Natural killer cell (primary cell): ENCODE results near the gene JAZF1. TPM values are rescaled to one million over a fixed set of nuclear protein-coding genes. Genes with fewer than 3 reads are reported as not detected.

Source experiments
- ATAC-seq, 3 donors: fragments of 150-1000 bp in 2 of 3; fragments of 200-7000 bp in 1 of 3; cut with Tn5 transposase; 1 replicate in 1 of 3; 2 replicates in 2 of 3; pipeline ENCODE4 v1.10.0; 2021; ENCODE audit warnings: mild to moderate bottlenecking in 2 of 3, moderate library complexity in 2 of 3
- DNase-seq, 2 donors: peaks; one replicate each; pipeline versions ENCODE4 v3.0.0 to v3.0.0-alpha.2; 2013 to 2021; ENCODE audit warnings: mixed read lengths in 1 of 2
- H3K27ac ChIP-seq: one replicate; pipeline ENCODE4 v1.5.1; 2013; ENCODE audit warnings: mild to moderate bottlenecking, low read length
- H3K27me3 ChIP-seq: one replicate; pipeline ENCODE4 v1.6.1; 2013; ENCODE audit warnings: low read length; ENCODE audit not compliant: control insufficient read depth, insufficient read depth
- H3K36me3 ChIP-seq: one replicate; pipeline ENCODE4 v1.6.1; 2013; ENCODE audit warnings: low read length; ENCODE audit not compliant: control insufficient read depth, insufficient read depth
- H3K4me1 ChIP-seq: one replicate; pipeline ENCODE4 v1.6.1; 2013; ENCODE audit warnings: low read length; ENCODE audit not compliant: control insufficient read depth, insufficient read depth
- H3K4me3 ChIP-seq: one replicate; pipeline ENCODE4 v1.5.1; 2013; ENCODE audit warnings: low read length
- H3K9me3 ChIP-seq: one replicate; pipeline ENCODE4 v1.6.1; 2013; ENCODE audit warnings: low read length; ENCODE audit not compliant: control insufficient read depth, insufficient read depth
- H3K27ac Mint-ChIP-seq, 2 donors: one replicate each; pipeline ENCODE4 v1.8.0; 2022; ENCODE audit warnings: mild to moderate bottlenecking in 2 of 2, mixed read lengths in 2 of 2, moderate library complexity in 1 of 2
- H3K27me3 Mint-ChIP-seq, 2 donors: one replicate each; pipeline ENCODE4 v1.8.0; 2022; ENCODE audit warnings: low read depth in 2 of 2, mixed read lengths in 2 of 2
- H3K36me3 Mint-ChIP-seq: one replicate; pipeline ENCODE4 v1.8.0; 2022; ENCODE audit warnings: mixed read lengths
- H3K4me1 Mint-ChIP-seq, 2 donors: one replicate each; pipeline ENCODE4 v1.8.0; 2022; ENCODE audit warnings: mixed read lengths in 2 of 2
- H3K4me3 Mint-ChIP-seq: one replicate; pipeline ENCODE4 v1.8.0; 2022; ENCODE audit warnings: mild to moderate bottlenecking, moderate library complexity, mixed read lengths
- H3K9me3 Mint-ChIP-seq, 2 donors: one replicate each; pipeline ENCODE4 v1.8.0; 2022; ENCODE audit warnings: mixed read lengths in 2 of 2
- WGBS: methylation state at CpG from one replicate; pipeline ENCODE4 v1.1.7; 2013; ENCODE audit warnings: missing lambda C conversion rate; ENCODE audit not compliant: insufficient coverage; 5-methylcytosine and 5-hydroxymethylcytosine counted together
- intact Hi-C: fragments of 100-400 bp; cut with micrococcal nuclease; formaldehyde crosslinking; loops from one replicate; pipeline ENCODE4 v1.14.2; 2022
- total RNA-seq, 4 donors: library from RNA; stranded (reverse); fragments of 120-200 nt in 1 of 4; gene quantifications; one replicate each; pipeline versions ENCODE4 v1.2.3 to v1.2.4, GENCODE V29; 2013 to 2022
- TF ChIP-seq, protein P1 (sequence below): fragments of 200-600 bp; IDR thresholded peaks from one replicate; pipeline ENCODE4 v1.8.0; 2022; ENCODE audit warnings: antibody characterized with exemption

Gene JAZF1
- total RNA-seq, 3 donors from 2014 or later (not counting 1 experiment from before 2014, with no cell fraction given) = 82.5 to 89.7 (median 87.6) TPM

DNA sequence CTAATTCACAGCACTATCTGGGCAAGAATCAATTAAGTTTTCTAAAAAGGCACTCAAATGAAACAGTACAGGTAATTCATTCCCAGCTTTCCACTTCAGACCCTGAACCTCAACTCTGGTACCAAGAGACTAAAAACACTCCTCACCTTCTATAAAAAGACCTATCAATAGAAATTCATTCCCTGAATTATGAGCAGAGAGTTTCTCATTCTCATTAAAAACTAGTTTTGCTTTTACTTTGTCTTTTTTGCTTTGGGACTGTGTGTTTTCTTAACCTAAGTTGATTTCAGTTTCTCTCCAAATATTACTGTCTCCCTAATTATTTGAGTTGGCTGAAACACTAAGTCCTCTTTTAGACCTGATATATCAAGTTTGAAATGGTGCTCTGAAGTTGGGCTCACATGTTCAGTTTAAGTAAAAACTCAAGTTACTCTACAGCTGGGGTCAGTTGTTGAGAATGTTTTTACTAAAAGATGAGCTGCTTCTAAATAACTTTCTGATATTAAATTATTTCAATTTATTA is 189.5 kb downstream of the JAZF1 start:
- no peaks in the 10 kb centered on the region for H3K9me3 ChIP-seq
- no peaks in the 10 kb centered on the region for H3K27me3 Mint-ChIP-seq
- H3K27me3 ChIP-seq = no peaks in the 10 kb centered on the region
- H3K4me3 ChIP-seq = no peak overlapping the region
- H3K4me3 Mint-ChIP-seq = no peak overlapping the region
- ATAC-seq (no peak), DNase-seq (no peak)
- H3K36me3 ChIP-seq = no peaks in the 10 kb centered on the region
- peaks cover 51 to 55% of the 10 kb centered on the region in 2 donors for H3K4me1 Mint-ChIP-seq
- intact Hi-C loops = no loop called here
- no peaks in the 10 kb centered on the region for H3K9me3 Mint-ChIP-seq
- H3K36me3 Mint-ChIP-seq = no peaks in the 10 kb centered on the region
- TF ChIP-seq, protein P1, sequence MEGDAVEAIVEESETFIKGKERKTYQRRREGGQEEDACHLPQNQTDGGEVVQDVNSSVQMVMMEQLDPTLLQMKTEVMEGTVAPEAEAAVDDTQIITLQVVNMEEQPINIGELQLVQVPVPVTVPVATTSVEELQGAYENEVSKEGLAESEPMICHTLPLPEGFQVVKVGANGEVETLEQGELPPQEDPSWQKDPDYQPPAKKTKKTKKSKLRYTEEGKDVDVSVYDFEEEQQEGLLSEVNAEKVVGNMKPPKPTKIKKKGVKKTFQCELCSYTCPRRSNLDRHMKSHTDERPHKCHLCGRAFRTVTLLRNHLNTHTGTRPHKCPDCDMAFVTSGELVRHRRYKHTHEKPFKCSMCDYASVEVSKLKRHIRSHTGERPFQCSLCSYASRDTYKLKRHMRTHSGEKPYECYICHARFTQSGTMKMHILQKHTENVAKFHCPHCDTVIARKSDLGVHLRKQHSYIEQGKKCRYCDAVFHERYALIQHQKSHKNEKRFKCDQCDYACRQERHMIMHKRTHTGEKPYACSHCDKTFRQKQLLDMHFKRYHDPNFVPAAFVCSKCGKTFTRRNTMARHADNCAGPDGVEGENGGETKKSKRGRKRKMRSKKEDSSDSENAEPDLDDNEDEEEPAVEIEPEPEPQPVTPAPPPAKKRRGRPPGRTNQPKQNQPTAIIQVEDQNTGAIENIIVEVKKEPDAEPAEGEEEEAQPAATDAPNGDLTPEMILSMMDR = no peak
- H3K27ac Mint-ChIP-seq = peak overlapping the region; percentile 61 to 80
- H3K4me1 ChIP-seq = peaks cover 8% of the 10 kb centered on the region
- H3K27ac ChIP-seq = no peak overlapping the region

DNA sequence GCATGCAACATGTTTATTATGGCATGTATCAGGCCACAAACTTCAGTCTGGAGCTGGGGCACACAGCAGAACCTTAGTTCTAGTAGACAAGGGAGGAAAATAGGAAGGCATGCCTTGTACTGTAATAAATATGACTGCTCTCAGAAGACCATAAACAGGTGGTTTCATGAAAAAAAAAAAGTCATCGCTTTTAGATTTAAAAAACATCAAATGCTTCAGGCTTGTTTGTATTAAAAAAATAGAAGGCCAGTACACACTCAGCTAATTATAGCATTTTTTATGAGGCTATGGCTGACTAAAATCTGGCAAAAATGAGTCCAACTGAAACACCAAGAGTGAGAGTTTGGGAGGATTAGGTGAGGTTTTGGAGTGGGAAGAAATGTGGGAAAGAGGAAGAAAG is 204.1 kb downstream of the JAZF1 start:
- Mint-ChIP-seq H3K27ac (peak overlapping the region; percentile 56 to 73), H3K4me3 (no peak overlapping the region), H3K27me3 (no peaks in the 10 kb centered on the region), H3K36me3 (no peaks in the 10 kb centered on the region), H3K9me3 (no peaks in the 10 kb centered on the region), H3K4me1 (peaks cover 62 to 71% of the 10 kb centered on the region in 2 donors)
- H3K27me3 ChIP-seq = no peaks in the 10 kb centered on the region
- peaks cover 2% of the 10 kb centered on the region for H3K36me3 ChIP-seq
- H3K27ac ChIP-seq = no peak overlapping the region
- no peak overlapping the region for H3K4me3 ChIP-seq
- H3K9me3 ChIP-seq = no peaks in the 10 kb centered on the region
- no peak for DNase-seq
- 86% methylated on average over 1 of the region's 1 CpG for WGBS
- TF ChIP-seq, protein P1 = no peak
- intact Hi-C loops = no loop called here
- peaks cover 14% of the 10 kb centered on the region for H3K4me1 ChIP-seq
- no peak for ATAC-seq

DNA sequence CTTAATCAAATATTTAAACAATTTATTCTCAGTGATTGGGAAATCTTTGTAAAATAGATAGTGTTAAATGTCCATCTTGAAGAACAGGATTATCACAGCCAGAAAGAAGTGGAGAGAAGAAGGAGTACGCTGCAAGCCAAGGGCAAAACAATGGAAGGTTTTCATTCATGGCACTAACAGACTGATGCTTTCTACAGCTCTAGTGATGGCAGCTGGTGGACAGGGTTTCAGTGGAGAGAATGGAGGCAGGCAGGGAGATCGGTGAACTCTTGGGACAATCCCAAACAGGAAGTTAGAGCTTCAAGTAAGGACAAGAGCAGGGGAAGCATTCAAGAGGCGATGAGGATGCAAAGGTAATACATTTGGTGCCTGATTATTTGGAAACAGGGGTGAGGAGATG is 207.0 kb downstream of the JAZF1 start:
- no peak for DNase-seq
- TF ChIP-seq, protein P1 = no peak
- H3K9me3 Mint-ChIP-seq = no peaks in the 10 kb centered on the region
- no peak overlapping the region for H3K4me3 Mint-ChIP-seq
- Histone ChIP-seq H3K4me3 (no peak overlapping the region), H3K36me3 (peaks cover 2% of the 10 kb centered on the region), H3K4me1 (peaks cover 14% of the 10 kb centered on the region), H3K9me3 (no peaks in the 10 kb centered on the region), H3K27ac (no peak overlapping the region), H3K27me3 (no peaks in the 10 kb centered on the region)
- 96% methylated on average over 3 of the region's 3 CpGs for WGBS
- no peaks in the 10 kb centered on the region for H3K36me3 Mint-ChIP-seq
- intact Hi-C loops = no loop called here
- H3K27ac Mint-ChIP-seq = peak overlapping the region; percentile 27 to 49
- H3K27me3 Mint-ChIP-seq = no peaks in the 10 kb centered on the region
- H3K4me1 Mint-ChIP-seq = peaks cover 71 to 73% of the 10 kb centered on the region in 2 donors
- no peak for ATAC-seq

DNA sequence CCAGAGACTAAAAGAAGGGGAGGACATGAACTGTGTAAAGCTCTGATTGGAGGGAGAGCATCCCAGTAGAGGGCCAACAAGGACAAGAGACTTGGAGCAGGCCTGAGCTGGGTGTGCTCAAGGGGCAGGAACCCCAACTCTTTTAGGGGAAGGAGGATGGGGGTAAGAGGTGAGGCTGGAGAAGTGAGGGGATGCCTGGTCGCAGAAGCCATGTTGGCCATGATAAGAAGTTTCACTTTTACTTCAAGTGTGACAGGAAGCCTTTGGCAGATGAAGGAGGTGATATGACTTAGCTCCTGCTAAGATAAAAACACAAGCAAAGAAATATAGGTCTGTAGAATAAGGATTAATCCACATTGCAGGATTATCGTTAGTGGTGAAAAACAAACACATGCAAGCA is 208.3 kb downstream of the JAZF1 start:
- 11% methylated on average over 2 of the region's 2 CpGs for WGBS
- Histone ChIP-seq H3K4me1 (peaks cover 14% of the 10 kb centered on the region), H3K36me3 (peaks cover 2% of the 10 kb centered on the region), H3K27ac (peak overlapping the region; percentile 61), H3K9me3 (no peaks in the 10 kb centered on the region), H3K4me3 (peak overlapping the region; percentile 12), H3K27me3 (no peaks in the 10 kb centered on the region)
- intact Hi-C loops = no loop called here
- H3K36me3 Mint-ChIP-seq = no peaks in the 10 kb centered on the region
- H3K27me3 Mint-ChIP-seq = no peaks in the 10 kb centered on the region
- H3K4me3 Mint-ChIP-seq = peak overlapping the region; percentile 85
- no peaks in the 10 kb centered on the region for H3K9me3 Mint-ChIP-seq
- H3K27ac Mint-ChIP-seq = peak overlapping the region; percentile 89 to 91
- ATAC-seq (peak; percentile 79 to 91 (median 90)), DNase-seq (peak in 1 of 2 donors; percentile 55)
- peaks cover 59 to 70% of the 10 kb centered on the region in 2 donors for H3K4me1 Mint-ChIP-seq
- TF ChIP-seq, protein P1 = no peak
